Uterus (tissue), 4 donors: ENCODE measurements around the gene CHD2. TPM values are rescaled to one million over a fixed set of nuclear protein-coding genes. Genes with fewer than 3 reads are reported as not detected.

ENCODE experiments used
- DNase-seq, 2 donors: peaks; one replicate each; pipeline ENCODE4 v3.0.0-alpha.2; 2019 to 2020
- H3K27ac ChIP-seq, 2 donors: fragments of 200-600 bp; sonication (generic); 1 replicate in 1 of 2; 2 replicates in 1 of 2; pipeline ENCODE4 v1.5.1; 2016 to 2018
- H3K27me3 ChIP-seq, 2 donors: fragments of 200-600 bp; sonication (generic); one replicate each; pipeline ENCODE4 v1.5.1; 2018 to 2019; ENCODE audit warnings: control low read depth in 1 of 2
- H3K36me3 ChIP-seq, 2 donors: fragments of 200-600 bp; sonication (generic); one replicate each; pipeline ENCODE4 v1.5.1; 2019; ENCODE audit warnings: control low read depth in 1 of 2
- H3K4me1 ChIP-seq, 2 donors: fragments of 200-600 bp; sonication (generic); one replicate each; pipeline ENCODE4 v1.5.1; 2018 to 2019; ENCODE audit warnings: control low read depth in 1 of 2
- H3K4me3 ChIP-seq, 2 donors: fragments of 200-600 bp; sonication (generic); 1 replicate in 1 of 2; 2 replicates in 1 of 2; pipeline ENCODE4 v1.5.1; 2018 to 2019; ENCODE audit warnings: mild to moderate bottlenecking in 1 of 2
- H3K9me3 ChIP-seq, 2 donors: fragments of 200-600 bp; sonication (generic); one replicate each; pipeline ENCODE4 v1.5.1; 2019; ENCODE audit warnings: control low read depth in 1 of 2
- POLR2A ChIP-seq, 2 donors: fragments of 450-650 bp; IDR thresholded peaks; one replicate each; pipeline ENCODE4 v1.6.1; 2016; ENCODE audit warnings: antibody characterized with exemption in 2 of 2, mild to moderate bottlenecking in 1 of 2, moderate library complexity in 1 of 2
- intact Hi-C: fragments of 100-400 bp; cut with DNase I; formaldehyde crosslinking; loops from one replicate; pipeline ENCODE4 v1.15.1; 2023; ENCODE audit warnings: low total_unique reads
- total RNA-seq, 4 donors: library from RNA; depleted of rRNA in 3 of 4; stranded (reverse); fragments of >200 nt in 3 of 4; gene quantifications; one replicate each; pipeline versions ENCODE4 v1.1.0 to v1.2.4, GENCODE V29; 2014 to 2023
- TF ChIP-seq, protein P1 (sequence below), 4 experiments: fragments of 200-600 bp in 2 of 4; fragments of 450-650 bp in 2 of 4; sonication (generic) in 2 of 4; IDR thresholded peaks; one replicate each; pipeline ENCODE4 v1.5.1; 2016 to 2019; ENCODE audit warnings: antibody characterized with exemption in 4 of 4, mild to moderate bottlenecking in 2 of 4, moderate library complexity in 1 of 4
- donor health status: DM: yes; HTN: yes; CAD: no.

Gene CHD2
- total RNA-seq, 4 donors from 2014 or later, result 71.0 to 166 (median 152) TPM

DNA sequence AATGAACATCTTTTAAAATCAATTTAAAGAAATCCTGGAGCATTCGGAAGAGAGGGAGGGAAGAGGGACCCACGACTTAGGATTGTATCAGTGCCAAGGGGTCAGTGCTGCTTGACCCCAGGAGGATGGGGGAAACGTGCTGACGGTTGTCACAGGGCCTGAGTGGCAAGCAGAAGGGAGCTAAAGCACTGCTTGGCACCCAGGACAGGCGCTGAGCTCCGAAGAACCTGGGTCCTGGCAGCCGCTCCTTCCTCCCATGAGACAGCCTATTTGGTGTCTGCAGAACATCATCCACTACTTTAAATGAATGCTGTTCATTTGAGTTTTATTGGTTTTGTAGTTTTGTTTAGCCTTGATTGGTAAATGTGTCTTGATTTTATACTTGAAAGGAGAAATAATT, 134.4 kb downstream of the CHD2 start:
- DNase-seq, result peak; percentile 9 to 10
- H3K9me3 ChIP-seq, result no peaks in the 10 kb centered on the region
- no peaks in the 10 kb centered on the region for H3K27me3 ChIP-seq
- no peak overlapping the region for H3K27ac ChIP-seq
- peaks cover 0 to 4% of the 10 kb centered on the region in 2 donors for H3K4me1 ChIP-seq
- intact Hi-C loops, result loop anchor here (5.0 kb wide), 2 partner anchors 943 to 1088 kb away; no protein-coding TSS in a partner anchor
- TF ChIP-seq POLR2A (IDR thresholded peaks at IDR 0.05), result no peak
- TF ChIP-seq, protein P1, sequence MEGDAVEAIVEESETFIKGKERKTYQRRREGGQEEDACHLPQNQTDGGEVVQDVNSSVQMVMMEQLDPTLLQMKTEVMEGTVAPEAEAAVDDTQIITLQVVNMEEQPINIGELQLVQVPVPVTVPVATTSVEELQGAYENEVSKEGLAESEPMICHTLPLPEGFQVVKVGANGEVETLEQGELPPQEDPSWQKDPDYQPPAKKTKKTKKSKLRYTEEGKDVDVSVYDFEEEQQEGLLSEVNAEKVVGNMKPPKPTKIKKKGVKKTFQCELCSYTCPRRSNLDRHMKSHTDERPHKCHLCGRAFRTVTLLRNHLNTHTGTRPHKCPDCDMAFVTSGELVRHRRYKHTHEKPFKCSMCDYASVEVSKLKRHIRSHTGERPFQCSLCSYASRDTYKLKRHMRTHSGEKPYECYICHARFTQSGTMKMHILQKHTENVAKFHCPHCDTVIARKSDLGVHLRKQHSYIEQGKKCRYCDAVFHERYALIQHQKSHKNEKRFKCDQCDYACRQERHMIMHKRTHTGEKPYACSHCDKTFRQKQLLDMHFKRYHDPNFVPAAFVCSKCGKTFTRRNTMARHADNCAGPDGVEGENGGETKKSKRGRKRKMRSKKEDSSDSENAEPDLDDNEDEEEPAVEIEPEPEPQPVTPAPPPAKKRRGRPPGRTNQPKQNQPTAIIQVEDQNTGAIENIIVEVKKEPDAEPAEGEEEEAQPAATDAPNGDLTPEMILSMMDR (IDR thresholded peaks at IDR 0.05), result no peak
- H3K36me3 ChIP-seq, result no peaks in the 10 kb centered on the region
- H3K4me3 ChIP-seq, result no peak overlapping the region

DNA sequence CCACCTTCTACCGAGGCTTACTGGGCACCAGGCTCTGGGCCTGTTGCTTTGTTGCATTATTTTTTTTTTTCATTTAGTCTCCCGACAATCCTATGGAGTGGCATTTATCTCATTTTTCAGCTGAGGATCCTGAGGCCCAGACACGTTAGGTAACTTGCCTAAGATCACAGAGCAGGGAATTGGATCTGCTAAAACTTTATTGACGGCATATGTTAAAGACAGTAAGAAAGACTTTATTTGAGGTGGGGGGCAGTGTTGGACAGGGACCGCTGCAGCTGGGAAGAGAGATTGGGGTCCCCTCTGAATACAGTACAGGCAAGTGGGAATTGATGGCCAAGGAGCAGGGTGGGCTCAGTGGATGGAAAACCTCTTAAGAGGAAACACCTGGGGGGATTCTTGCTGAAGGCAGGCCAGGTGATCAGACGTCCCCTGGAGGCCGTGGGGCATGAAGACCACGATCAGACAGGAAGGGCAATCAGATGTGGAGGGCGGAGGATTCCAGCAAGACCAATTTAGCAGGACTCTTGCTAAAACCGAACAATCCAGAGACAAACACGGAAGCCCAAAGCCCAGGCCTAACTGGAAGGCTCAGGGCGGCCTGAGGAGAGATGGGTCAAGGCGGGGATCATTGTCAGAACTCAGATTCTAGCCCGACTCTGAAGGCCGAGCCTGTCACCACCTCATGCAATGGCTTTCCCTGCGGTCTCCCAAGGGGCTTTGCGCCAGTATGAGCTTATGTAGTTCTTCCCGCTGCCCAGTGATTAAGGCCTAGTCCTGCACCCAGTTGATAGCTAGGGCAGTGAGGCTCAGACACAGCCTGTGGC, 135.2 kb downstream of the CHD2 start:
- intact Hi-C loops, result no loop called here
- Histone ChIP-seq H3K4me3 (no peak overlapping the region), H3K36me3 (no peaks in the 10 kb centered on the region), H3K27ac (no peak overlapping the region), H3K9me3 (no peaks in the 10 kb centered on the region), H3K4me1 (no peaks in the 10 kb centered on the region), H3K27me3 (no peaks in the 10 kb centered on the region)
- DNase-seq, result peak in 1 of 2 donors; percentile 9
- TF ChIP-seq POLR2A (IDR thresholded peaks at IDR 0.05), result no peak
- TF ChIP-seq, protein P1 (IDR thresholded peaks at IDR 0.05), result no peak

- DNase-seq, result peak in 1 of 2 donors; percentile 24
- no peaks in the 10 kb centered on the region for H3K4me1 ChIP-seq
- intact Hi-C loops, result no loop called here
- no peak overlapping the region for H3K27ac ChIP-seq
- H3K36me3 ChIP-seq, result no peaks in the 10 kb centered on the region
- TF ChIP-seq POLR2A (IDR thresholded peaks at IDR 0.05), result no peak
- TF ChIP-seq, protein P1 (IDR thresholded peaks at IDR 0.05), result peak in 3 of 4 experiments; percentile 16 to 39 (median 26)
- H3K9me3 ChIP-seq, result no peaks in the 10 kb centered on the region
- H3K27me3 ChIP-seq, result no peaks in the 10 kb centered on the region
- no peak overlapping the region for H3K4me3 ChIP-seq
Observed at GRCh38 chr15:93035953-93036810, 136.1 kb downstream of the CHD2 start.

DNA sequence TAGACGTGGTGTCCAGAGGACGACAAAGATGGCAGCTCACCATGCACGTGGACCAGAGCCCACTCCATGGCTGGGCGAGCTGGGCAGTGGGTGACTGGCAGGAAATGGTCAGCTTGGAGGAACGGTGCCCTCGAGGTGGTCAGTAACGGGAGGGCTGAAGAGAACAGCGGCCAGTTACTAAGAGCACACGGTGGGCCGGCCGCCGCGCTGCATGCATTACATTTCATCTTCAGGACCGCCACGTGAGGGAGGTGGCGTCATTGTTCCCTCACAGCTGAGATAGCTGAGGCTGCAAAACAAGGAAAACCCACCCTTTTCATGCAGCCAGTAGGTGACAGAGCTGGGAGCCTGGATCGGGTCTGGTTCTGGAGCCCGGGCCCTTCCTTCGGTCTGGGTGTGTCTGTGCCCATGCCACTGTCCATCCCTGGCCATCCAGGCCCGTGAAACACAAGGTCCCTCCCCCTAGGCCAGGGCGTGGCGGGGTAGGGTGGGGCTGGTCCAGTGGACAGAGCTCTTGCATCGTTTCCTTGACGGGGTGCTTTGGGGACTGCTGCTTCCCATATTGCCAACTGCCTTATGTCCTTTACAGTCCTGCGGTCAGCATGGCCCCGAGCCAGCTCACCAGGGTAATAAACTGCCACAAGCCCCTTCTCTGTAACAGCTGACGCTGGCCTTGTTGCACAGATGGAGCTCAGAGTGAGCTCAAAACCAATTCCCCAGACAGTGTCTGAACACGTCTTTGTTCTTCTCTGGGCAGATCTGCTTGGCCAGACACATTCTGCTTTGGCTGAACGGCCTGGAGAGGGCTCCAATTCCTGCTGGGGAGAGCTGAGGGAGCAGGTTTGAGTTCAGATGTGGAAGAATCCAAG, 137.1 kb downstream of the CHD2 start:
- Histone ChIP-seq H3K27ac (no peak overlapping the region), H3K4me3 (no peak overlapping the region), H3K27me3 (no peaks in the 10 kb centered on the region), H3K36me3 (no peaks in the 10 kb centered on the region), H3K4me1 (no peaks in the 10 kb centered on the region), H3K9me3 (no peaks in the 10 kb centered on the region)
- intact Hi-C loops, result no loop called here
- peak in 1 of 2 donors; percentile 64 for DNase-seq
- no peak for TF ChIP-seq POLR2A (IDR thresholded peaks at IDR 0.05)
- TF ChIP-seq, protein P1 (IDR thresholded peaks at IDR 0.05), result peak in 2 of 4 experiments; percentile 6 to 9
